HG02884 (cell line): Measurements from ENCODE around the gene PTPRN2.
"Not testable (repeated sequence)": the region's sequence is repeated elsewhere in the genome, so short reads cannot be mapped to it uniquely, and the experiment has no call there.

ENCODE experiments used
- ATAC-seq: cut with Tn5 transposase; IDR thresholded peaks from one replicate; pipeline ENCODE4 v1.9.1; 2021; ENCODE audit warnings: mild to moderate bottlenecking, moderate library complexity; ENCODE audit not compliant: unreplicated experiment

The PTPRN2 gene

DNA sequence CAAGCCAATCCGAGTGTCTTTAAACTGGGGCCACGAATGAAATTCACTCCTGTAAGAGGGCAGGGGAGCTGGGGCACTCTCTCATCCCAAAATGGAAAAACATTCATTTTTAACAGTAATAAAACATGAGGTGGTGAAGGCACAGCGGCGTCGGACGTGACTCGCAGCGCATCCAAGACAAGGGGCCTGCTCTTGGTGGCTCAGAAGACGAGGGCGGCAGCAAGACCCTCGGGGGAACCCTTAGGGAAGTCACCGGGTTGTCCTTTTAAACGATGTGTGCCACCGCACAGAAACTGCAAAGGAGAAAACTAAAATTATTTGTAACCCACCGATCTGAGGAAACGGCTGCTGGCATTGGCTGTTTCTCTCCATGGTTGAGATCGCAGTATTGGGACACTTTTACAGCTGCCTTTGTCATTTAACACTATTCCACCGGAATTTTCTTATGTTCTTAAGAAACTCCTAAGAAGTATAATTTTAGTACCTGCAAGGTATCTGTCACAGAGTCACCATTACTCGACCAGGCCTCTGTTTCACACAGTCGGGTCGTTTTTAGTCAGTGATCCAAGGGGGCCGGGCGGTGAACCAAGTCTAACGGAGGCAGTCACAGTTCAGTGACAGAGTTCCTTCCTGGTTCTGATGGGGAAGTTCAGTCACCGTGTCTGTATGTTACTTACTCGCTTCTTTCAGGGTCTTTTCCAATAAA, 159.3 kb downstream of the PTPRN2 start:
- ATAC-seq, result no peak

DNA sequence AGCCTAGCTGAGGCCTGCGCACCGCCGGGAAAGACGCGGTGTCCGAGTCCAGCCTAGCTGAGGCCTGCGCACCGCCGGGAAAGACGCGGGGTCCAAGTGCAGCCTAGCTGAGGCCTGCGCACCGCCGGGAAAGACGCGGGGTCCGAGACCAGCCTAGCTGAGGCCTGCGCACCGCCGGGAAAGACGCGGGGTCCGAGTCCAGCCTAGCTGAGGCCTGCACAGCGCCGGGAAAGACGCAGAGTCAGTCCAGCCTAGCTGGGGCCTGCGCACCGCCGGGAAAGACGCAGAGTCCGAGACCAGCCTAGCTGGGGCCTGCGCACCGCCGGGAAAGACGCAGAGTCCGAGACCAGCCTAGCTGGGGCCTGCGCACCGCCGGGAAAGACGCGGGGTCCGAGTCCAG, 161.9 kb downstream of the PTPRN2 start:
- not testable (repeated sequence) for ATAC-seq

DNA sequence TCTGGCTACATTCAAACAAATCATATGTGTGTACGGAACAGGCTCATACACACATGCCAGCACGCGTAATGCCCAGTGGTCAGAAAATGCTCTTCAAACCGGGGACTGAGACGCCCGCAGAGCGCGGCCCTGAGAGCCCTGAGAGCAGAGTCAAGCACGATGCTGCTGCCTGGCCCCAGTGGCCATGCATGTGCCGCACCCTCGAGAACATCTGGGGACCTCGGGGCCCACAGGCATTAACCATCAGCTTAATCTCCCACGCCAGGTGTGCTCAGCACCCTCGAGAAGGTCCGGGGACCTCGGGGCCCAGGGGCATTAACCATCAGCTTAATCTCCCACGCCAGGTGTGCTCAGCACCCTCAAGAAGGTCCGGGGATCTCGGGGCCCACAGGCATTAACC, 163.1 kb downstream of the PTPRN2 start:
- ATAC-seq, result no peak

DNA sequence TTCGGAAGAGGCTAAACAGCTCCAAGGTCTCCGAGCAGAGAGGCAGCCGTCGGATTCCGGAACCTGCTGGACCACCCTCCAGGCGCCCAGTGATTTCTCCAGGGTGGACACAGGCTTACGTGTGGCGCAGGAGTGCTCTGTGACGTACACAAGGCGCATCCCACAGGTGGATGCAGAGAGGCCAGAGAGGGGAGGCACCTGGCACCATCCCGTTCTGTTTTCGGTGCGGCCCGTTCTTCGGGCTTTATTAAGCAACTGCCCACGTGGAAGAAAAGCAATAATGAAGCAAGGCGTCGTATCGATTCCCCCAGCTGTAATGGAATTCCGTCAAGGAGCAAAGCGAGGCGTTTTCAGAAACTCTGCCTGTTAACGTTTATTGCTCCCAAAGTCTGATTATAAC, 163.6 kb downstream of the PTPRN2 start:
- no peak for ATAC-seq

DNA sequence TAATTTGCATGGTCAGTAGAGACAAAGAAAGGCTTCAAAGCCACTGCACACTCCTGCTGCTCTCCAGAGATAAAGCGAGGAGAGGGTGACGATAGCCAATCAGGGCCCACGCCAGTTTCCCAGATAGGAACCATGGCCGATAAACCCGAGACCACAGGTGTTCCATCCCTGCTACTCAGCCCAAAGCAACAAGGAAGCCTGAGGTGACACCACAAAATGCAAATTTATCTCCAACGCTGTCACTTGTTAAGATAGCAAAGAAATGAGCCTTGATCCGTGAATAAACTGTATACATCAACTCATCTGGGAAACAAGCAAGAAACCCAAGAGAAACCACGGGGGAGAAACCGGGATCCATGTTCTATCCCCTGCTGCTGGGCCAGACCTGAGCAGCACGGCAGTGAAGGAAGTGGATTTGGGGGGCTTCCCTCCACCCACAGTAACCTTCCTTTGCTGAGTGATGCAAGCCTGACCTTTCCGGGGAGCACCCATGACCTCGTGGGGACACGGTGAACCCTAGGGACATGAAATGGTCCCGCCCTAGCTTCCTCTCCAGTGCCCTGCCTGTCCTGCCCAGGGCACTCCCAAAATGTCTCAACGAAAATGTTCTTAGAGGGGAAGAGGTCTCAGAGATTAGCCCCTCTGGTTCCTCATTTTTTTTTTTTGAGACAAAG, 164.6 kb downstream of the PTPRN2 start:
- no peak for ATAC-seq

DNA sequence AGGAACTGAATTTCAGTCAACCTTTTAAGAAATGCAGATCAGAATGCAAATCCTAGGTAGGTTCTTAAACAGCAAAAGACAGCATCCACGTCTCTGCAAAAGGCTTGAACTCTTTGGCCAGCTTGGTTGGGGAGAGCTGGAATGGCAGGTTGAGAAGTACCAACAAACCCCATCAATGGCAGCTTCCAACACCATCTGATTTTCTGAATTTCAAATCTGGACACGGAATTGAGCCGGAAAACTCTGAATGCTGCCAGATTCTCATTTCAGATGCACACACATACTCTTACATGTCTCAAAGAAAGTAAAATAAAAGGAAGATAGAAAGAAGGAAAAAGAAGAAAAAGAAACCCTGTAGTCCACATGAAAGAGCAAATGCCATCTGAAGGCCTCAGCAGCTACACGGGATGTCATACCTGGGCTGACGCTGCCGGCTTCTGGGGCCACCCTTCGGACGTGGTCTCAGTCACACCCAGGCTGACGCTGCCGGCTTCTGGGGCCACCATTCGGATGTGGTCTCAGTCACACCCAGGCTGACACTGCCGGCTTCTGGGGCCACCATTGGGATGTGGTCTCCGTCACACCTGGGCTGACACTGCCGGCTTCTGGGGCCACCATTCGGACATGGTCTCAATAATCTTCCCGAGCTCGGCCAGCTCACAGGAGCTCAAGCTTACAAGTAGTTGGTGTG, 165.3 kb downstream of the PTPRN2 start:
- no peak for ATAC-seq

DNA sequence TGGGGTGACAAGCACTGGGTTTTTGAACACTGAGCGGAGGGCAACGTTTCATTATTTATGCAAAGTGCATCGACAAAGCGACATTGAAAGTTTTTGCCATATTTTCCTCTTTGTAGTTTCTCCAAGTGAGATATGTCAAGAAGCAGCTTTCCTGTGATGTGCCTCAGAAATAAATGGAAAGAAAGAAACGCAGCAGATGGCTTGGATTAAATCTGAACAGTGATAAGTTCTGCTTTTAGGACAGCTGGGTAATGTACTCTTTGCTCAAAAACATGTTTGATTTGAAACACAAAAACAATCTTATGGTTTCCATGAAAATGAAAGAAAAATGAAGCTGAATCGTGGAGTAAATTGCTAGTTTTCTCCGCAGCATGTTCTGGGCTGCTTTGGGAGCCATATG, 166.3 kb downstream of the PTPRN2 start:
- ATAC-seq, result no peak

DNA sequence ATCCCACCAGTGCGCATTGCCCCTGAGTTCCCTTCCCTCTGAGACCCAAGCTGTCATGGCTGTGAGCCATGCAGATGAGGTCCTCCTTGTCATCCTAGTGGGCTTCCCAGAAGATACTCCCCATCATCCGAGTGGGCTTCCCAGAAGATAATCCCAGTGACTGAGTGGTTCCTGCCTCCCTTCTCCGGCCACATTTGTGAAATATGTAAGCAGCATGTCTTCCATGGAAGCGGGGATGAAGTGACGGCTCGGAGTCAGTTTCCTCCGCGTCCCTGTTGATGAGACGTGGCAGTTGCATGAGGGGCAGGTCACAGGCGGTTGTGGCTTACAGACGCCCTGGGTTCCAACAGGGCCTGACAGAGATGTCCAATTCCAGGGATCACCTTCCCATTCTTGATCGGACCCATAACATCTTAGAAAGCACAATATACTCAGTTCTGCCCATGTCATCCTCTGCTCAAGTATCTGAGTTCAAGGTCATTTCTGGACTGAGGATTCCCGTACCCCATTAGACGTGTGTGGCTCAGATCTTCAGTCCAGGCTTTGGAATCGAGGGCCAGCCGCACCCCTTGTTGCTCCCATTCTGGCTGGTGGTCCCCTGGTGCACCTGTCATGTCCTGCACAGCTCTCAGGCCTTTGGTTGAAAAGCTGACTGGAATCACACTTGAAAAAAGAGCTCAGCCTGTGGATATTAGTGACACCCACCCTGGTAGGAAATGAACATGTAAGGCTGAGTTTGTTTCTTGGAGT, 166.9 kb downstream of the PTPRN2 start:
- ATAC-seq, result no peak

DNA sequence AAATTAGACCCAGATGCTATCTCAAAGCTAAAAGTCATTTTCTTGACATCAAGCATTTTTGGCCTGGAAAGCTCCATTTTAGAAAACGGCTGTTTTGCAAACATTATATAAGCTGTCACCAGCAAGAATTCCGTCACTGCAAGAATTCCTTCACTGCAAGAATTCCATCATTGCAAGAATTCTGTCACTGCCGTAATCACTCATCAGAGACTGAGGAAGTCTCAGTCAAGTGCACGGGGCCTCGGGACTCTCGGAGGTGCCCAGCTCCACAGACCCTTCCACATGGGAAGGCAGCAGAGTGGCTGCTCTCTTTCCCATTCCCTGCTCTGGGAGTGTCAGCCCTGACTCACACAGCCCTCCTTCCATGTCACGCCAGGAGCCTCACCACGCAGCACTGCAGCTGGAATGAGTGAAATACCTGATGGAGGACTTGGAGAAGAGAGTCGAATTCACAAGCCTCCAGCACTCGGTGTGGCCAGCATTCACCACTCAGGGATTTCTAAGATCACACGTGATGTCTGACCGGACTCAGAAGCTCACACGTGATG, 168.3 kb downstream of the PTPRN2 start:
- no peak for ATAC-seq

DNA sequence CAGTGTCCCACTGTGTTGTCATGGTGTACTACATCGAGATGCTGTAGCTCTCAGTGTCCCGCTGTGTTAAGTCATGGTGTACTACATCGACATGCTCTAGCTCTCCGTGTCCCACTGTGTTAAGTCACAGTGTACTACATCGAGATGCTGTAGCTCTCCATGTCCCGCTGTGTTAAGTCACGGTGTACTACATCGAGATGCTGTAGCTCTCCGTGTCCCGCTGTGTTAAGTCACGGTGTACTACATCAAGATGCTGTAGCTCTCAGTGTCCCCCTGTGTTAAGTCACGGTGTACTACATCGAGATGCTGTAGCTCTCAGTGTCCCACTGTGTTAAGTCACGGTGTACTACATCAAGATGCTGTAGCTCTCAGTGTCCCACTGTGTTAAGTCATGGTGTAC, 169.2 kb downstream of the PTPRN2 start:
- not testable (repeated sequence) for ATAC-seq

DNA sequence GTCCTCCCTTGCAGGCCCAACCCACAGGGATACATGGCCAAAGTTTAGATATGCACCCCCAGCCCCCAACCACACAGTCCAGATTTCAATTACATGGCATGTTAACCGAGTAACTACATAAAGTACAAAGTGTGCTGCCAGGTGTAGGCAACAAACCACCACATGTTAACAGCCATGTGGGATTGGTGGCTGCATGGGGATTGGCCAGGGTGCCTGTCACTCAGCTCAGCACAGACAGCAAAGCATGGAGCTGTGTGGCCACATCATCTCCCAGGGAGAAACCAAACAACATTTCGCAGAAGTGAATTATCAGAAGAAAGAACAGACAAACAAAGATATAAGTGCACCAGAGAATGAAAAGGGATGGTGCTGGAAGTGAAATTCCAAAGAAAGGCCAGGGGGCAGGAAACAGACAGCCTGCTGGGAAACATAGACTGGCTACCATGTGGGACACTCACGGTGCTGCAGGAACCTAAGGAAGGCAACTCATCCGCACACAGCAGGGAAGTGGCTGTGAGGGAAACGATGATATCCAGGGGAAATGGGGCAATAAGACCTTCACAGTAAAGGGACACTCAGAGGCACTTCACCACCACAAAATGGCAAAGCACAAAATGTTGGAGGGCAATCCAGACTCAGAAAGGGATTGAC, 171.2 kb downstream of the PTPRN2 start:
- ATAC-seq, result no peak

DNA sequence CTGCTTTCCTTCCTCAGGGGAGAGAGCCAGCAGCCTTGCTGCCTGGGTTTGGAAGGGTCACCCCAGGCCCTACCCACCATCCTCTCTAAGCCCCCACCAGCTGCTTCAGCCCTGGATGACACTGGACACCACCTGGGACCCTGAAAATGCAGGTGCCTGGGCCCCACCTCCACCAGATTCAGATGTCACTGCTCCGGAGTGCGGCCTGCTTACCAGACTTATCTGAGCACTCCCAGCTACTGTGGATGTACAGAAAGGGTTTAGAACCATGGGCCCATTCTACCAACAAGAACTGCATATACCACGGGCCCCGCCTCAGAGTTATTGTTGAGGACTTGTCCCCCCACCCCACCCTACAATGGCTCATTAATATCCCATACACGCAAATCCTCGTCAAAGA, 172.3 kb downstream of the PTPRN2 start:
- no peak for ATAC-seq

DNA sequence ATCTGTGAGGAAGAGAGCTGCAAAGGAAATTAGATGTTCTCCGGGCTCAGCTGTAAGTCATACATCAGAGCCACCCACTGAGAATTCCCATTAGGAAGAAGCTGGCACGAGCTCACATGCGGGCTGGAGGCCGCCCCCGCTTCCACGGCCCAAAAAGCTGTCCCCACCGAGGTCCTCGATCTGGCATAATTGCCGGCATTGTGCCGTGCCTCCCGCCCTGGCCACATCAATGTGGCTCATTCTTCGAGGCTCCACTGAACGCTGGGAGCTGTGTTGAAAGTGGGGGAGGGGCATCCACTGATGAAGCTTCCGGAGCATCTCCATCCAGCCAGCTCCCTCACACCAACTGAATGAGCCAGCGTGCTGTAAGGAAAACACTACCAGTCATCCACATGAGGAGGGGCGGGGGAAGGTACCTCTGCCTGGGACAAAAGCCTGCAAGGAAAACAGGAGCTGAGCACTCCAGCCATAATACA, 173.1 kb downstream of the PTPRN2 start:
- ATAC-seq, result no peak

DNA sequence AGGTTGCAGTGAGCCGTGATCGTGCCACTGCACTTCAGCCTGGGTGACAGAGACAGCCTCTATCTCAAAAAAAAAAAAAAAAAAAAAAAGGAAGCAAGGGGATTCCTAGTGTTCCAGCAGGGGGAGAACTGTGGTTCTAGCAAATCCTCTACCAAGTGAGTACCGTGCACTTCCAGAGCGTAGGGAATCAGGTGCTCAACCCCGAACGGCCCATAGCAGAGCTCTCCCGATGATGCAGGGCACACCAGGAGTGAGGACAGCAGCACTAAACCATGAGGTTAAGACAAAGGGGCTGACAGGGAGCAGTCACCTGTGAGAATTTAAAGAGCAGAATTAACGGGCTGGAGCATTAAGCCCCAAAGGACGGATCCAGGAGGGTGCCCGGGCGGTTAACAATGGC, 173.6 kb downstream of the PTPRN2 start:
- no peak for ATAC-seq

DNA sequence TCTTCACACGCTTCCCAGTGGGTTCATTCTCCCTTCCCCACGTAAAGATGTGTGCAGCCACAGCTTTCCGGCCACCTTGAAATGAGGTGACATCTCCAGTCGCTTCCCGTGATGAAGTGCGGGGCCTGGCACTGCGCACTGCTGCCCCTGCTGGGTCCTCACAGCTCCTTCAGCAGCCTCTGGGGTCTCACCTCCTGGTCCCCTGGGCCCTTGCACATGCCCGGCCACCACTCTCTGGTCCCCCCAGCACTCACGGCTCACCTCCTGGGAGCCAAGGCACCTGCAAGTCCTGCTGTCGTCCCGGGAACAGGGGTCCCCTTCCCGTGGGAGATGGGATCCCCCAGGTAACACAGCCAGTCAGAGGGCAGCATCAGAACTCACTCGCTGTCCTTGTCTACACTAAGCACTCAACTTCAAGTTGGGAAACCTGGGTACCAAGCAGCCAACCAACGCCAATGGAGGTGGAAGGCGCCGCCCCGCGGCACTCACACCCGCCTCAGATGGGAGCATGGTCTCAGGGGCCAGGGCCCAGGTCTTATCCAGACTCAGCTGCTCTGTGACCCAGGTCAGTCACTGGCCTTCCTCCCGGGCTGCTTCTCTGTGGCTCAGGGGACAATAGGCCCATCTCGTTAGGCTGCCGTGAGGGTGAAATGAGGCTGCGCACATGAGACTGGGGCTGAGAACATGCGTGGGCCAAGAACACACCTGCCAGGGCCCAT, 176.2 kb downstream of the PTPRN2 start:
- no peak for ATAC-seq

DNA sequence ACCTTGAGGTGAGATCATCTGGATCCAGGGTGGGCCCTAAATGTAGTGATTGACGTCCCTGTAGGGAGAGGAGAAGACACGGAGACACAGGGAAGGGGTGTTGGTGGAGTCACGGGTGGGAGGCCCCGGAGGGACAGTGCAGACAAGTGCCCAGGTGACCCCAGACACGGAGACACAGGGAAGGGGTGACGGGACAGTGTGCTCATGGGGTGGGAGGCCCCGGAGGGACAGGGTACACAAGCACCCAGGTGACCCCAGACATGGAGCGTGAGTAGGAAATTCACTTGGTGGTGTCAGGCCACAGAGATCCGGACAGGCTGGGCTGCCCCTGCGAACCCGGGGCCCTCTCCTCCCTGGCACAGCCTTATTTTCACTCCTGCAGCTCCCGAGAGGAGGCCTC, 176.9 kb downstream of the PTPRN2 start:
- ATAC-seq, result no peak

DNA sequence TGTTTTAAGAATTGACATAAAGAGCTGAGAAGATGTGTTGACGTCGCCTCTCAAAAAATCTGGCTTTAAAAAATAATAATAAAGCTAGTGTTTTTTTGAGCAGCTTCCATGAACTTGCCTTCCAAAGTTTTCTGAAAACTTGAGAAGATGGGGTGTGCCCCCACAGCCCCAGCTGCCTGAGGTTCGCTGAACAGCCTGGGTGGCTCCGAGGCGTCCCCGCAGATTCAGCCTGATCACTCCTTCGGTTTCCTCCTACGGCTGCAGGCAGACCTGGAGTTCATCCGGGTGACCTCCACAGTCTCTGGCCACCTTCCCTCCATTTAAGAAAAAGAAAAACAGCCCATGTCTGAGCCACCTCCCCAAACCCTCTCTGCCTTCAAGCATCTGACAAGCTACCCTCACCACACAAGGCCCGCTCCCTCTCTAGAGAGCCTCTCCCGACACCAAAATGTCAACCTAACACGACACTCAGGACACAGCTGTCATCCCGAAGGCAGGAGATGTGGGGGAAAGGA, 177.8 kb downstream of the PTPRN2 start:
- no peak for ATAC-seq

DNA sequence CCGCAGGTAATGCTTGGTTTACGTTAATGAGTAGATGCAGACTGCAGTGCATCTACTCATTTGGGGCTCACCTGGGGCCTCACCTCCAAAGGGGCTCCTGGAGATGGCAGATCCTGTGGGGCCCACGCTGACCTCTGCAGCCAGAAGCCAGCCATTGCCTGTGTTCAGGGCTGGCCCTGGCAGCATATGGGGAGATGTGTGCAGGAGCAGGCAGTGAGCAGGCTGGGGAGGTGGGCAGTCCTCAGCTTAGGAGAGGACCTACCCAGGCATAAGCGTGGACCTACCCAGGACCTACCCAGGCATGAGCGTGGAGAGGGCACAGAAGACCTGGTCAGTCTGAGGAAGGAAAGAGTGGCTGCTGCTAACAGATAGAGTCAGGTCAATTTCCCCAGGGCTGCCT, 178.5 kb downstream of the PTPRN2 start:
- ATAC-seq, result no peak

DNA sequence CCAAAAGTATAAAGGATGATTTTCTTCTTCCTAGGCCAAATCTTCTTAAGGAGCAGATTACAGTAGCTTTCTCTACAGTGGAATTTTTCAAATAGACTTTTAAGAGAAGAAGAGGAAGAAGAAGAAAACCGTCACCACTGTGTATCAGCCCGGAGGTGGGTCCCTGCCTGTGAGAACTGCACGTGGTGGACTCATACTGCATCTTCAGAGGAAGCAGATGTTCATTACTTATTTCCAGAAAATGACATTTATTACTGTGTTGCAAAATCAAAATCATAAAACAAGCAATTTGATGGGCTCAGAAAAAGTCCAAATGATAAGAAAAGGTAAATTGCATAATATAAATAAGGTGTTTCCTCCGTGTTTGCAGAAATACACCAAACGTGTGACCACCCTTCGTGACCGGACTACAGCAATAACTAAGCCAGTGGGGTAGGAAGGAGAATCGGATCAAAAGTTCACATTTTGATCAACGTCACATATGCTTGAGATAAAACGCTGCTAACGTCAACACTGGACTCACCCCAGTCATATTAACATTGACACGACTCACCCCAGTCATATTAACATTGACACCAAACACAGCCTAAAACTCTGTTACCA, 179.2 kb downstream of the PTPRN2 start:
- no peak for ATAC-seq
